Stimulated activated CD8-positive, alpha-beta memory T cell treated with anti-CD3 and anti-CD28 coated beads, Interleukin-2, amount 100 ng/mL, for 48 hours (primary cell): ENCODE measurements around the gene TCF4.
"Not testable (repeated sequence)": the region's sequence is repeated elsewhere in the genome, so short reads cannot be mapped to it uniquely, and the experiment has no call there.

Experiments
- DNase-seq, 2 donors: peaks; one replicate each; pipeline ENCODE4 v3.0.0-alpha.2; 2020; ENCODE audit warnings: low read depth in 2 of 2

TCF4 gene

DNA sequence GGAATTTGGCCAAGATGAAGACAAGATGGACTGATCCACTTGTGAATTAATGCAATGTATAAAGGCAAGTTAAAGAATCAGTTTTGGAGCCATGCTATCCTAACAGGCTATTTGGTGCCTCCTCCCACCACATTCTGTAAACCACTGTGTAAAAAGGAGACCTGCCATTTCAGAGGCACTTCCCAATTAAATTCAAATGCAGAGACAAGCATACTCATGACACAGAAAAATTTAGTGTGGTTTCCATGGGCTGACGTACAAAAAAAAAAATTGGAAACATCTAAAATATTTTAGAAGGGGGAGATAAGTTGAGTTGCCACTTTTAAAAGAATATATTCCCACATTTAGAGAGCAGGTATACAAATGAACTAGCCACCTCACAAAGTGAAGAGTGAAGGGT lies 112.1 kb downstream of the TCF4 start:
- DNase-seq = no peak

GRCh38 chr18:55475467-55475866 lies 112.5 kb downstream of the TCF4 start:
- no peak for DNase-seq

DNA sequence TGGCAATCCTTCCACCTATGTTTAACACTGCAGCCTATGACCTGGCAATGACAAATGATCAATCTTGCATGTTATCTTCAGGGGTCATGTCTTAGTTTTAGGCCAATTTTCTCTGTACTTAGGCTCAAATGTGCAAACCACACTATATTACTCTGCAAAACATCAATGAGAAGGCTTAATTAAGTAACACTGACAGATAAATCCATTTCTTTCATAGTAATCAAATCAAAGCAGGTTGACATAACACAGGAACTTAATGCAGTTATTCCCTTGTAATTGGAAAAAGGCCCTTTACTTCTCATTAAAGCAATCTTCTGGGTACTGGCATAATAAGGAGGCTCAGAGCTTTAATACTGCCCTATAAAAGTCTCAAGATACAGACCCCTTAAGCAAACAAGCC lies 114.4 kb downstream of the TCF4 start:
- DNase-seq = no peak

GRCh38 chr18:55473058-55473457 lies 114.9 kb downstream of the TCF4 start:
- DNase-seq = no peak

DNA sequence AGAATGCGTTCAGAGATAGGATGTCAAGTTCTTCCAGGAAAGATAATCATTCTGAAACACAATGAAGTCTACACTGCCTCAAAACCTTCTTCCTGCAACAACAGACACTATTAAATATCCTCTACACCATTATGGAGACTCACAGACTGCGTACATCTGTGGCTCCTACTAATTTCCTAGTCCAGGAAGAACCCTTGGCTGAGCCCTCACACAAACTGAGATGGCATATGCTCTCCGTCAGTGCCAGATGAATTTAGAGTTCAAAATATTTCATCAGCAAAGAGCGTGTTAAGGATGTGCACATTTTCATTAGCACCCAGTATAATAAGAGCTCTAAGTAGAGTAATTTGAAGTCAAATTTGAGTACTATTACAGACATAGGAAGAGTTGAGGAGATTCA lies 117.2 kb downstream of the TCF4 start:
- no peak for DNase-seq

DNA sequence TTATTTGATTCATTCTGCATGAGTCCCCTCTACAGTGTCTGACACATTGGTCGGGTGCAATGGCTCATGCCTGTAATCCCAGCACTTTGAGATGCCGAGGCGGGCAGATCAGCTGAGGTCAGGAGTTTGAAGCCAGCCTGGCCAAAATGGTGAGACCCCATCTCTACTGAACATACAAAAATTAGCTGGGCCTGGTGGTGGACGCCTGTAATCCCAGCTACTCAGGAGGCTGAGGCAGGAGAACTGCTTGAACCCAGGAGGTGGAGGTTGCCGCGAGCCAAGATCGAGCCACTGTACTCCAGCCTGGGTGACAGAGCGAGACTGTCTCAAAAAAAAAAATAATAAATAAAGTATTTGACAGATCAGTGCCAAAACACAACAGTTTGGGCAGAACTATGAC lies 118.9 kb downstream of the TCF4 start:
- not testable (repeated sequence) for DNase-seq

- DNase-seq = no peak
These were observed 121.2 kb downstream of the TCF4 start for GRCh38 chr18:55466789-55467188.

- no peak for DNase-seq
These were observed 122.7 kb downstream of the TCF4 start for GRCh38 chr18:55465313-55465712.

- no peak for DNase-seq
These were observed 123.4 kb downstream of the TCF4 start for GRCh38 chr18:55464581-55464980.

DNA sequence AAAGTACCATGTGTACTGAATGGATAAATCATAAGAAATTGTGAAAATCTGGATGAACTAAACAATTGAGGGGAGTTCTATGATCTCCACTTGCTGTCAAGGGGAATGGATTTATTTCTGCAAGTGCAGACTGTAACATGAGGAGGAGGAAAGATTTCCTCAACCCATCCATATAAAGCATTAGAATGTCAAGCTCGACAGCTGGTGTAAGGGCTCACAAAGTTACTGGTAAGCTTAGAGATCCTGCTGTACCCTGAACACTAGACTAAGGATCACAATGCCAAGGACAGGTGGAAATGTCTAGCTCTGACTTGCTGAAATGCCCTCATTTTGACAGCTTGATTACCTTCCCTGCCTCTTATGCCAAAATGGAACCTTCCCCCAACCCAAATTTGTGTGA lies 125.3 kb downstream of the TCF4 start:
- DNase-seq = no peak

DNA sequence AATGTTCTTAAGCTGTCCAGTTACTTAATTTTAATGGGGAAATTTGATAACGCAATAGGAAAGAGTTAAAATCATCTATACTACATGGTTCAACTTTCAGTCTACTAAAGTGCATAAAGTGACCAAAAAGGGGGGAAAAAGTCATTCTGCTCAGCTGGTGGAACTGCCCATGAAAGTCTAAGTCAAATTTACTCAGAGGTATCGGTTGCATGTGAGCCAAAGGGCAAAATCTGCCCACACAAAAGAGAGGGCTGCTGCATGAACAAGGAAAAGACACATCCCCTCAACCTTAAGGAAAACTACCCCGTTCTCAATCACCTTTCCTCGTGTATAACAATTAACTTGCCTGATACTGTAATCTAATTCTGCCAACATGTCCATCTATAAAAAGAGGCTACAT lies 126.1 kb downstream of the TCF4 start:
- no peak for DNase-seq

- DNase-seq = no peak
These were observed 129.4 kb downstream of the TCF4 start for GRCh38 chr18:55458456-55459203.

GRCh38 chr18:55457028-55457427 lies 131.0 kb downstream of the TCF4 start:
- no peak for DNase-seq

DNA sequence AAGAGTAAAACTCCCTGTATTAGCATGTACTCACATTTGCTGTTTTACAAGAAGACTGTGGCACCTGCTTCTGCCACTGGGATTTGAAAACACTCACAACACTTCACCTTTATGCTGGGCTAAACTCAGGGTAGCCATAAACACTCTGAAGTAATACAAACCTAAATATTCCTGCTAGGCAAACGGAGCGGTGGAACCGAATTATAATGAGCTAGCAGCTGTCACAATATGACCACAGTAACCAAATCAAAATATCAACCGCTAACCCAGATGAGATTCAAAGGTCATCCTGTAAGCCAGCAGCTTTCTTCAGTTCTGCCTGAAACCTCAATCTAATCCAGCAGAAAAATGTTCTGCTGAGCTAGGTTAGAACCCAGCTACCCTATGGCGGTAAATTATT lies 132.1 kb downstream of the TCF4 start:
- no peak for DNase-seq

DNA sequence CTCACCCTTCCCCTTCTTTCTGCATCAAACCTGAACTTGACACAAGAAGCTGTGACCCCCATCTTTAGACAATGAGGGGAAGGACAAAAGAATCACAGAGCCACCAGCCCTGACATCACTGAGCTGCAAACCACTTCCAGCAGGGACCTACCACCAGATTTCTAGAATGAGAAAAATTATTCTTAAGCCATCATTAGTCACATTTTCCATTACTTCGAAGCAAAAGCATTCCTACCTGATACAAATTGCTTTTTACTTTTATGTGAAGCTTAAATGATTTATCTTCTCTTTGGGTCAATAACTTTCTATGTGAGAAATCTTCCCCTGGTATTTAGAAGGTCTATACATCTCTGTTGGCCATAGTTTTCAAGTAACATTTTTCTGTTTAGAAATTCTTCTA lies 134.8 kb downstream of the TCF4 start:
- no peak for DNase-seq

DNA sequence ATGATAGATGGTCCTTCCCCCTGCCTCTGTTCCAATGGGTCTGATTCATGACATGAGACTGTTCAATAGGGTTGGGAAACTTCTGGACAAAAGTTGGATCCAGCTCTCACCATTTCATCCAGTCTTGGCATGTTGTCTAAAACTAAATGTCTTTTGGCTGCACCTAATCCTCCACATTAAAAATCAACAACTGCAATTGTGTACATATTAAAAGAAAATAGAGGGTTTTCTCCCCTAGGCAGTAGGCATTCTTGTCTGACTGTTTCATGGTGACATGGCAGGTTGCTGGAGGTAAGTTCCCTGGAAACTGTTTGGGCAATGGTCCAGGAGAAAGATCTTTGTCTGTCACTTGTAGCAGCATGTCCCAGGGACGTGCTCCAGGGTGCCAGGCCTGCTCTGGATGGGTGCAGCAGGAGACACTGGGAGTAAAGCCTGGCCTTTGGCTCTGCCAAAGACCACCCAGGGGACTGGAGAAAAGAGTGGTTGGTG lies 135.8 kb downstream of the TCF4 start:
- no peak for DNase-seq

- no peak for DNase-seq
These were observed 138.4 kb downstream of the TCF4 start for GRCh38 chr18:55449412-55450140.

- no peak for DNase-seq
These were observed 139.6 kb downstream of the TCF4 start for GRCh38 chr18:55448420-55448819.

DNA sequence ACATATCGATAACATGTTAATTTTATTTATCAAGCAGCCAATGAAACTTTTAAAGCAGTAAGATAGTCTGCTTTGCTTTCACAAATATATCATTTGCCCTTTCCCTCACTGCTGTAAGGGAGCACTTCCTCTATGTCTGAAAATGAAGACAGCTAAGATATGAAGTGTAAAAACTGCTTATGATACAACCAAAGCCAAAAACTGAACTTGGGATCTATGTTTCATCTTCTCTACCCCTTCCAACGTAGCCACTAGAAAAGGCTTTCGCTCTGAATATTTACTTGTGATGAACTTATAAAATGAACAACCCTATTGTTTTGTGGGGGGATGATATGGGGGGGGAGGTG lies 140.3 kb downstream of the TCF4 start:
- no peak for DNase-seq

DNA sequence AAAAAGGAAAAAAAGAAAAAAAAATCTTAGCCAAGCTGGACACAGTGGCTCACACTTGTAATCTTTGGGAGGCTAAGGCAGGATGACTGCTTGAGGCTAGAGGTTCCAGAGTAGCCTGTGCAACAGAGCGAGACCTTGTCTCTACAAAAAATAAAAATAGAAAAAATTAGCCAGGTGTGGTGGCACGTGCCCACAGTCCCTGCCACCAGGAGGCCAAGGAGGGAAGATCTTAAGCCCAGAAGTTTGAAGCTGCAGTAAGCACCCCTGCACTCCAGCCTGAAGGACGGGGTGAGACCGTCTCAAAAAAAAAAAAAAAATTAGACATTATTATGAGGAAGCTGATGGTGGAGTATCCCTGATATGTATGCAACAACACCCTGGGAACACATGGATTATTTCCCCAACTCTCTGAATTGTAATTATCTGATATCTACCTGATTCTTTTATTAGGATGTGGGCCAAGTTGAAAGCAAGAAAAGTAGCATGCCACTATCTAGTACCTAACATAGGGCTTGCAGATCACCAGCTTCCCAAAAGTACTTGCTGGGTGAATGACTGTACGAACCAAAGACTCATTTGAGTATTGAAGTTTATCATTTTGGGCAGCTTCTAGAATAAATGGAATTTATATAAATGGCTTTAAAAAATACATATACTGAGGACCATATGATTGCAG lies 140.9 kb downstream of the TCF4 start:
- DNase-seq = no peak

- DNase-seq = no peak
These were observed 143.5 kb downstream of the TCF4 start for GRCh38 chr18:55444536-55444935.

DNA sequence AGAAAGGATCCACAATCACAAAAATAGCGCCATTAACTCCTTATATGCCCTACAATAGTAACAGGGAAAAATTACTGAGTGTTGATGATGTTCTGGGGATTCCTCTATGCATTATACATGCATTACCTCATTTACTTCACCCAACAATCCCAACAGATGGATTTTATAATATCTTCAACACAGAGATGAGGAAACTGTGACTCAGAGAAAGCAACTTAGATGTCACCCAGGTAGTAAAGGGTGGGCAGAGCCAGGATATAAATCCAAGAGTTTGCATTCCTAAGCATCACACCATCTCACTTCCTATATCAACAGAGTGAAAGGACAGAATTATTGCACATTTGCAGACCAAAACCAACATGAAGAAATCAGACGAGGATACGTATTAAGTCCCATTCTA lies 144.2 kb downstream of the TCF4 start:
- DNase-seq = no peak

- no peak for DNase-seq
These were observed 145.4 kb downstream of the TCF4 start for GRCh38 chr18:55442561-55442960.
